Measurements from ENCODE around the gene VIT.

Gene VIT

GRCh38 chr2:36753706-36754221 is 57.3 kb downstream of the VIT start:
- no peak for TF ChIP-seq CTCF (IDR thresholded peaks at IDR 0.05)

- TF ChIP-seq CTCF (IDR thresholded peaks at IDR 0.05): no peak
These were observed 58.1 kb downstream of the VIT start for GRCh38 chr2:36754578-36754977.

GRCh38 chr2:36756438-36756837 is 59.9 kb downstream of the VIT start:
- TF ChIP-seq CTCF (IDR thresholded peaks at IDR 0.05): no peak

GRCh38 chr2:36762764-36763490 is 66.4 kb downstream of the VIT start:
- TF ChIP-seq CTCF (IDR thresholded peaks at IDR 0.05): no peak

- no peak for TF ChIP-seq CTCF (IDR thresholded peaks at IDR 0.05)
These were observed 72.6 kb downstream of the VIT start for GRCh38 chr2:36769106-36769505.

- TF ChIP-seq CTCF (IDR thresholded peaks at IDR 0.05): peak; percentile 70
These were observed 74.2 kb downstream of the VIT start for GRCh38 chr2:36770542-36771287.

- TF ChIP-seq CTCF (IDR thresholded peaks at IDR 0.05): no peak
These were observed 75.2 kb downstream of the VIT start for GRCh38 chr2:36771671-36772070.
